ENCODE data around the gene KCNK16. TPM values are rescaled to one million over a fixed set of nuclear protein-coding genes. Genes with fewer than 3 reads are reported as not detected.

The KCNK16 gene
- total RNA-seq, 1 experiment from 2014 or later, result not detected

DNA sequence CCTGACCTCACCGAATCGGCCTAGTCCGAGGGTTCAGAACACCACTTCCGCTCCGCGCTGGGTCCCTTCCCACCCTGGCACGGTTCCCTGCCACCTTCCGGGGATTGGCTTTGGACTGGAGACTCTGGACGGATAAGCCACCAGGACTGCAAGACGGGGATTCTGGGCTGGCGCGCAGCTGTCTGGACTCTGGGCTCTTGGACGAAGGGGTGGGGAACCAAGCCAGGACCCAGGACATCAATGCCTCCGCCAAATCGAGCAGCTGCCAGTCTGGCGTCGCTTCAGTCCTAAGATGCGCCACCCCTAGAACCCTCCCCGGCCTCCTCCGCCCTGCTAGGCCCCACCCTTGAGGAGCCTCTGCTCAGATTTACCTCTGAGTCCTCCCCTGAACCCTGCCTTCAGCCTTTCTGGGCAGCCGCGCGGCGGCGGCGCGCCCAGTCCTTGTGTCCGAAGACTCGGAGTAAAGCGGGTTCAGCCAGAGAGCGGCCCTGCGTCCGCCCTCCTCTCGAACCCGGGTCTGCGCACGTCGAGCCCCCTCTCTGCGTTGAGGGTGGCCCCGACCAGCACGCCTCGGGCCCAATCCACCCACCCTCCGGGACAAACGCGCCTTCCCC lies 9.5 kb downstream of the KCNK16 start:
- peaks cover 26% of the 10 kb centered on the region for H3K27me3 ChIP-seq (replicated peaks)
- H3K4me3 ChIP-seq, result no peak overlapping the region
- H3K36me3 ChIP-seq, result no peaks in the 10 kb centered on the region
- H3K9me3 ChIP-seq (replicated peaks), result no peaks in the 10 kb centered on the region
- no peaks in the 10 kb centered on the region for H3K4me1 ChIP-seq (replicated peaks)
- H3K27ac ChIP-seq, result no peak overlapping the region
- DNase-seq (ENCODE audit: low read depth in 1 of 2, low spot score in 2 of 2), result no peak

DNA sequence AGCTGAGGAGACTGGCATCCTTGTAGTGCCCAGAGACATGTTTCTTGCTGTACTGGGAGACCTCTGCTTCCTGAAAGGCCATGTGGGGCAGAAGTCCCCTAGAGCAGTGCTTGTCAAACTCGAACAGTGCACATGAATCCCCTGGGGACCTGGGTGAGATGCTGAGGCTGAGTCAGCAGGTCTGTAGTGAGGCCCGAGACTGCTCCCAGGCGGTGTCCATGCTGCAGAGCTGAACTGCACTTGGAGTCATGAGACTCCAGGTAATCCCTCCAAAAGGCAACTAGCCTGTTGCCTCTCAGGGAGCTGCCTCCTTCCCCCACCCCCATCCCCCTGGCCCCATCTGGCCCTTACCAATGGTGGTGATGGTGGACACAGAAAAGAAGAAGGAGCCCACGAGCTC lies 12.0 kb downstream of the KCNK16 start:
- no peak overlapping the region for H3K27ac ChIP-seq
- no peaks in the 10 kb centered on the region for H3K9me3 ChIP-seq (replicated peaks)
- peaks cover 26% of the 10 kb centered on the region for H3K27me3 ChIP-seq (replicated peaks)
- no peak overlapping the region for H3K4me3 ChIP-seq
- no peak for DNase-seq (ENCODE audit: low read depth in 1 of 2, low spot score in 2 of 2)
- no peaks in the 10 kb centered on the region for H3K36me3 ChIP-seq
- H3K4me1 ChIP-seq (replicated peaks), result no peaks in the 10 kb centered on the region

DNA sequence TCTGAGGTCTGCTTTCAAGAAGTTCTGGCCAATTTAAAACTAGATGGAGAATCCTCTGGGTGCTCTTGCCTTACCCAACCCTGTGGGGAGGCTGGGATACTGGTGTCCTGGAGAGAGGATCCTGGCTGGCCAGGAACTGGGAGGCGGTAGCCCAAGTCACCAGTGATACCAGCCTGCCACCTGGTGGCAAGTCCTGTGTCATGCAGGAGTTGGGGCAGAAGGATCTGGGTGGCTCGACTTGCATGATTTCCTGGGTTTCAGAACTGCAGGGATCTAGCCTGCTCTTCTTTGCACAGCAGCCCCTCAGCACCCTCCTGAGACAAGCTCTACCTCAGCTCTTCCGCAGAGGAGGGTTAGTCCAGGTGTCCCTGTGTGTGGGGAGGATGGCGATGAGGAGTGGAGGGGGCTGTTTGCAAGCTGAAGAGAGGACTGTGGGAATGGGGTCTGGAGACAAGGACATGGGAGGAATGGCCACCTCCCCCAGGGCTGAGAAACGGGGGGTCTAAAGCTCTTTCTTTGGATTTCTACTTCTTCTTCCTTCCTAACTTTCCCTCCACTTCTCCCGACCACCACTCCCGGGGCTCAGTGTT lies 12.5 kb downstream of the KCNK16 start:
- Histone ChIP-seq H3K27ac (no peak overlapping the region), H3K9me3 (replicated peaks) (no peaks in the 10 kb centered on the region), H3K4me1 (replicated peaks) (no peaks in the 10 kb centered on the region), H3K27me3 (replicated peaks) (peaks cover 26% of the 10 kb centered on the region), H3K36me3 (no peaks in the 10 kb centered on the region), H3K4me3 (no peak overlapping the region)
- peak; percentile 41 to 66 for DNase-seq (ENCODE audit: low read depth in 1 of 2, low spot score in 2 of 2)

DNA sequence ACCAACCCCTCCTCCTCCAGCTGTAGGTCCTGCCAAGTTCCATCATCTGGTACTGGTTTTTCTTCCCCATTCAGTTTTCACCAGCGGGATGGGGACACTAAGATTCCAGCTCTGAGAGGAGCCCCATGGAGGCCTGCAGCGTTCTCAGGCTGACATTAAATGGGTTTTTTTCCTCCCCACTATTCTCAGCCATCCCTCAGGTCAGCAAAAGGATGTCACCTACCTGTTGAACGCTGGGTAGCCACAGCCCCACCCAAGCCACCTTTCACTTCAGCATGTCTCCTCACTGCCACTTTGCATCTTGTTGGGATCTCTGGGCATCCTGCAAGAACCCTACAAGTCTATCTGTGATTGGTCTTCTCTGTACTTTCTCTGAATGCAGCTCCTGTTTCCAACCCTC lies 15.0 kb downstream of the KCNK16 start:
- Histone ChIP-seq H3K27me3 (replicated peaks) (peaks cover 9% of the 10 kb centered on the region), H3K4me1 (replicated peaks) (no peaks in the 10 kb centered on the region; the same call in 1 of the 2 replicates), H3K27ac (no peak overlapping the region), H3K9me3 (replicated peaks) (no peaks in the 10 kb centered on the region), H3K36me3 (no peaks in the 10 kb centered on the region), H3K4me3 (no peak overlapping the region)
- DNase-seq (ENCODE audit: low read depth in 1 of 2, low spot score in 2 of 2), result no peak

DNA sequence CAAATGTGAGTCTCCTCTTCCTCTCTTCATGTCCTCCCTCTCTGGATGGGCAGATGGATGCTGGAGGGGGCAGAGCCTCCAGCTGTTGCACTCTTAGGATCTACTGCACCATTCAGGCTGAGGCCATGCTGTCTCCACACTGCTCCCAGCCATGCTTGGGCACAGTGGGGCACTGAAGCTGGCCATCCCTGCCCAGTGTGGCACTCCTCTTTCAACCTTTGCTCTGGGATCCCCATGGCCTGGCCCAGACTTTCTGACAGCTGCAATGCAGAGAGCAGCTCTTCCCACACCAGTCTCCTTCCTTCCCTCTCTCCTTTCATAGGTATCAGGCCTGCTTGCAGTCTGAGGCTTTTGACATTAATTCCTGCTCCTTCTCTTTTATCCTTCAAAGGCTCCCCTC lies 17.6 kb downstream of the KCNK16 start:
- no peak overlapping the region for H3K4me3 ChIP-seq
- no peaks in the 10 kb centered on the region for H3K27me3 ChIP-seq (replicated peaks)
- H3K36me3 ChIP-seq, result no peaks in the 10 kb centered on the region
- no peak for DNase-seq (ENCODE audit: low read depth in 1 of 2, low spot score in 2 of 2)
- H3K9me3 ChIP-seq (replicated peaks), result no peaks in the 10 kb centered on the region
- no peaks in the 10 kb centered on the region; the same call in 1 of the 2 replicates for H3K4me1 ChIP-seq (replicated peaks)
- no peak overlapping the region for H3K27ac ChIP-seq

DNA sequence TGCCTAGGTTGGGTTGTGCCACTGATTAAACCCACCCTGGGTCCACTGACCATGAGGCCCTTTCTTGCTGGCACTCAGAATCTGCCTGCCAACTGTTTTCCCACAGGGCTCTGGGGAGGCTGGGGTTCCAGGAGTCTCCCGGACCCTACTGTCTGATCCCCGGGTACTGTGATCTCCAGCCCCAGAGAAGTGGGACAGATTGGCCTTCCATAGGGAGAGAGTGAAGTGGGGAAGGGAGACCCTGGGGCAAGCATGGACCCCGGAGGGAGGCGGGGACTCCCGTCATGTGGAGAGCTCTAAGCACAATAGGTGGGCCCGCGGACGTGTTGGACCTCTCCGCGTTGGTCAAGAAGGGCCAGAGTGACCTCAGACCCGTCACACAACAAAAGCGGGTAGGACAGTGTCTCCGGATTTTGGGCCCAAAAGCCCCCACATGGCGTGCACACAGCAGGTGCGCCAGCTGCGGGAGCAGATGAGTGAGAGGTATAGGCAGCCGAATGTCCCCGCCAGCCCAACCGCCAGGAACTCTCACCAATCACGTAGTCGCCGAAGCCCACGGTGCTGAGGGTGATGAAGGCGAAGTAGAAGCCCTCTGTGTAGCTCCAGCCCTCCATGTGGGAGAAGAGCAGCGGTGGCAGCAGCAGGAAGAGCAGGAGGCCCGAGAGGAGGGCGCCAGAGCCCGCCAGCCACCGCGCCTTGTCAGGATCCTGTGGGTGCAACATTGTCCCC lies 18.9 kb downstream of the KCNK16 start:
- DNase-seq (ENCODE audit: low read depth in 1 of 2, low spot score in 2 of 2), result no peak
- peaks cover 7% of the 10 kb centered on the region; the same call in 1 of the 2 replicates for H3K27me3 ChIP-seq (replicated peaks)
- no peaks in the 10 kb centered on the region; the same call in 1 of the 2 replicates for H3K4me1 ChIP-seq (replicated peaks)

DNA sequence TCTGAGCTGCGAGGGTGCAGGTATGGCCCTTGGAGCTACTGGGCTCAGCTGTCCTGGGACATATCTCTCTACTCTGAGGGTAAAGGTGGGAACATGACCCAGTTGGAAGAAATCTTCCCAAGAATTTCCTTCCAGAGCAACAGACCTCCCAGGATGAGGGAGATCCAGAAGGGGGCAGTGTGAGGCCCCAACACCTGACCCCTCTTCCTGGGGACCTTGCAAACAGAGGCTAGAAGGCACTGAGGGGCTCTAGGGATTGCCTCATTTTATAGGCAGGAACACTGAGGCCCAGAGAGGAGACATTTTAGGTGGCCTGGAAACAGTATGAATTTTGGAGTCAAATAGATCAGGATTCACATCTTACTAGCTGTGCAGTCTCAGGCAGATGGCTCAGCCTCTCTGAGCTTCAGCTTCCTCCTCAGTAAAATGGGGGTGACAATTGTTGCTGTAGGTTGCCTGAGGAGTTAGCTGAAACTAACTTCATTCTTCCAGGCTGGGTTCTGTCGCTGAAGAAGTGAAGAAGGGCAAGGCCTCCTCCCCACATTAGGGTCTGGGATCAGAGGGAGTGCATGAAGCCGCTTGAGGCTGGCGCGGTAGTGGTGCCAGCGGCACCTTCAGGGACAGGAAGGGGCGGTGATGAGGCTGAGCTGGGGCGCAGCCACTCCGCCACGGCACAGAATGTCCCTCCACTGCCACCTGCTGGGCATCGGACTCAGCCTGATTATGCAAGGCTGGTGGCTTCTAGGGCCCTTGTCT lies 19.7 kb downstream of the KCNK16 start:
- DNase-seq (ENCODE audit: low read depth in 1 of 2, low spot score in 2 of 2), result peak; percentile 37 to 65
- Histone ChIP-seq H3K36me3 (no peaks in the 10 kb centered on the region), H3K4me1 (replicated peaks) (no peaks in the 10 kb centered on the region; the same call in 1 of the 2 replicates), H3K27ac (no peak overlapping the region), H3K4me3 (no peak overlapping the region), H3K9me3 (replicated peaks) (no peaks in the 10 kb centered on the region), H3K27me3 (replicated peaks) (peaks cover 8% of the 10 kb centered on the region; the same call in 1 of the 2 replicates)

More for the DNA sequence above, 18.9 kb downstream of the KCNK16 start:
- Histone ChIP-seq H3K4me3 (no peak overlapping the region), H3K36me3 (no peaks in the 10 kb centered on the region), H3K27ac (no peak overlapping the region), H3K9me3 (replicated peaks) (no peaks in the 10 kb centered on the region)

DNA sequence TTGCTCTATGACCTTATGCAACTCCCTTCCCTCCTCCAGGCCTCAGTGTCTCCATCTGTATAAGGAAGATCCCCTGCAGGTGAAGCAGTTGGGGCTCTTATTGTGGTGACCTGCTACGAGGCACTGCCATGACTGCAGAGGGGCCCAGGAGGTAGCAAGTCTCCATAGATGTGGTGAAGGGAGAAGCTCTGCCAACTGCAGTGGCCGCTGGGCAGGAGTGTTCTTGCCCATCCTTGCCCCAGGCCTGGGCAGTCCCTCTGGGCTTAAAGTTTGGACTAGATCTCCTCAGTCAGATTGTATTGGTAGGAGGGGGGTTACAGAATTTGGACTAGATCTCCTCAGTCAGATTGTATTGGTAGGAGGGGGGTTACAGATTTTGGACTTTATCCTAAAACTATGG lies 20.5 kb downstream of the KCNK16 start:
- Histone ChIP-seq H3K27ac (no peak overlapping the region), H3K4me1 (replicated peaks) (no peaks in the 10 kb centered on the region; the same call in 1 of the 2 replicates), H3K36me3 (no peaks in the 10 kb centered on the region), H3K27me3 (replicated peaks) (peaks cover 8% of the 10 kb centered on the region; the same call in 1 of the 2 replicates), H3K4me3 (no peak overlapping the region), H3K9me3 (replicated peaks) (no peaks in the 10 kb centered on the region)
- DNase-seq (ENCODE audit: low read depth in 1 of 2, low spot score in 2 of 2), result no peak

DNA sequence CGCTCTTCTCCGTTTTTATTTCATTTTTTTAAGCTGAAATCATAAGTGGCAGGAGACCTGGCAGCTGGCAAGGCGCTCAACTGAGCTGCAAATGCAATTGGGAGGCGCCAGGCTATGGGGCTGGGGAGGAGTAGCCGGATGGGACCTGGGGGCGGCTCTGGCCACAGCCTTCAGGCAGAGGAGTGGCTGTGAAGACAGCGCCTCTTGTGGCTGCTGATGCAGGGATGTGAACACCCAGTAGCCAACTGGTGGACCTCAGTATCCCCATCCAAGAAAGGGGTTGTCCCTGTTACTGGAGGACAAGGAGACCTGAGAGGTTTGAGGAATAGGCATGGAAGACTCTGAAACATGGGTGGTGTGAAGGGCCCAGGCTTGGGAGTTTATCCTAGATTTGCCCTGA lies 20.9 kb downstream of the KCNK16 start:
- H3K9me3 ChIP-seq (replicated peaks), result no peaks in the 10 kb centered on the region
- no peaks in the 10 kb centered on the region; the same call in 1 of the 2 replicates for H3K4me1 ChIP-seq (replicated peaks)
- DNase-seq (ENCODE audit: low read depth in 1 of 2, low spot score in 2 of 2), result no peak
- H3K36me3 ChIP-seq, result no peaks in the 10 kb centered on the region
- H3K4me3 ChIP-seq, result no peak overlapping the region
- no peak overlapping the region for H3K27ac ChIP-seq
- H3K27me3 ChIP-seq (replicated peaks), result peaks cover 8% of the 10 kb centered on the region; the same call in 1 of the 2 replicates

DNA sequence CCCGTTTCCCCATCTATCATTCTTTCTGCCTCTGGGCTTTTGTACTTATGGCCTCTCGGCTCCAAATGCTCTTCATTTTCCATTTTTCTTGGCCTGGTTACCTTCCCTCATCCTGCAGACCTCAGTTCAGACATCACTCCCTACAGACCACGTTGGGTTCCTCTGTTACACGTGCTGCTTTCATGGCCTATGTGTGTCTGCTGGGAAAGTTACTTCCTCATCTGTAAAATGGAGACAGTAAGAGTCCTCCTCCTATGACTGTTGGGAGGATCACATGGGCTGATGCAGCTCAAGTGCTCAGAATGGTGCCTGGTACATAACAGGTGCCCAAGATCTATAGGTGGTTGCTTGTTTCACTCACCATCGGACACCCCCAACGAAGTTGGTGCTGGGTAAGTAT lies 21.8 kb downstream of the KCNK16 start:
- Histone ChIP-seq H3K27me3 (replicated peaks) (peaks cover 8% of the 10 kb centered on the region; the same call in 1 of the 2 replicates), H3K4me1 (replicated peaks) (no peaks in the 10 kb centered on the region; the same call in 1 of the 2 replicates), H3K36me3 (no peaks in the 10 kb centered on the region), H3K9me3 (replicated peaks) (no peaks in the 10 kb centered on the region), H3K27ac (no peak overlapping the region), H3K4me3 (no peak overlapping the region)
- no peak for DNase-seq (ENCODE audit: low read depth in 1 of 2, low spot score in 2 of 2)

DNA sequence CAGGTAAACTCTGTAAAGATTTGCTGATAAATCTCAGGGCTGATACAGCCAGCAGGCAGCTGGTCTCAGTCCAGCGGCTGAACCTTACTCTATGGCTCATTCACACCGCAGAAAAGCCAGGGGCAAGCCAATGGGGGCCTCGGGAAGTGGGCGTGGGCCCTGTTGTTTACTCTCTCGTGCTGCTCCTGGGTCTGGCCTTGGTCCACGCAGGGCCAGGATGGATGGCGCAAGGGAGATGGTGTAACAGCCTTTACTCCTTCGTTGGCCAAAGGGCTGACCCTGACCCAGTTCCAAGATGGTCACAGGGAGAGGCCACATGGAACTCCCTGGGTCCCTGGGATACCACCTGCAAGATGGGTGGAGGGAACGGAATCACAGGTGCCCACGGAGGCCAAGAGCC lies 24.4 kb downstream of the KCNK16 start:
- H3K36me3 ChIP-seq, result no peaks in the 10 kb centered on the region
- H3K9me3 ChIP-seq (replicated peaks), result no peaks in the 10 kb centered on the region
- no peak for DNase-seq (ENCODE audit: low read depth in 1 of 2, low spot score in 2 of 2)
- H3K4me3 ChIP-seq, result no peak overlapping the region
- peaks cover 8% of the 10 kb centered on the region for H3K27me3 ChIP-seq (replicated peaks)
- no peaks in the 10 kb centered on the region; the same call in 1 of the 2 replicates for H3K4me1 ChIP-seq (replicated peaks)
- no peak overlapping the region for H3K27ac ChIP-seq

DNA sequence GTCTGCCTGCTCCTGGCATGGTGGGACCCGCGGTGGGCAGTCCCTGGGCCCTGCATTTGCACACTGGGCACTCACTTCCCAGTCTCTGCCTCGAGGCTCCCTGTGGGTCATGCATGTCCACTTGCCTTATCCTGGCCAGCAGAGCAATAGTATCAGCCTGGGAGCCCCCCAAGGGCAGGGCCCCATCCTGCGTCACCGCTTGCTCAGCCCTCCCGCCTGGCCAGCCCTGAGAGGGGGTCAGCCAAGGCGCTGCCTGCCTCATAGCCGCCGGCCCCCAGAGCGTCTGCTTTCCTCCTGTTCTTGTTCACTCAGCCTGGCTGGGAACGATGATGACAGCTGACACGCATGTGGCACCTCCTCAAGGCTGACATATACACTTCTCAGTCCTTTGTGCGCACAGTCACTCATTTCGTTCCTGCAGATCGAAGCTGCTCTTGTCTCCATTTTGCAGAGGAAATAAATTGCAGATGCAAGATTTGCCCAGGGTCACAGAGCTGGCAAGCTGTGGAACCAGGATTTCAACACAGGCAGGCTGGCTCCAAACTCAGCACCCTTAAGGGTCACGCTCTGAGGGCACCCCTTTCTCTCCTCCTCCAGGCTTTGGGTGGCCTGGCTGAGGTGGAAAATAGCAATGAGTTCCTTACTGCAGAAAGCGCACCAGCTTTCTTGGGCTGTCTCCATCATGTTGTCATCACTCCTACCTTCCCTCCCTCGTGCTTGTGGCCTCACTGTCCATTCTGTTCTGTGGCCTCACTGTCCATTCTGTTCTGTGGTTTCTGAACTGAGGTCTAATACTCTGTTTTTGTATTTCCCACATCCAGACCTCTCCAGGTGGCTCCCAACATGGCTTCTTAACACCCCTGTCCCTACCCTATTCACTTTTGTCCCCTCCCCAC lies 25.5 kb downstream of the KCNK16 start:
- H3K27ac ChIP-seq, result no peak overlapping the region
- no peaks in the 10 kb centered on the region for H3K36me3 ChIP-seq
- DNase-seq (ENCODE audit: low read depth in 1 of 2, low spot score in 2 of 2), result no peak

DNA sequence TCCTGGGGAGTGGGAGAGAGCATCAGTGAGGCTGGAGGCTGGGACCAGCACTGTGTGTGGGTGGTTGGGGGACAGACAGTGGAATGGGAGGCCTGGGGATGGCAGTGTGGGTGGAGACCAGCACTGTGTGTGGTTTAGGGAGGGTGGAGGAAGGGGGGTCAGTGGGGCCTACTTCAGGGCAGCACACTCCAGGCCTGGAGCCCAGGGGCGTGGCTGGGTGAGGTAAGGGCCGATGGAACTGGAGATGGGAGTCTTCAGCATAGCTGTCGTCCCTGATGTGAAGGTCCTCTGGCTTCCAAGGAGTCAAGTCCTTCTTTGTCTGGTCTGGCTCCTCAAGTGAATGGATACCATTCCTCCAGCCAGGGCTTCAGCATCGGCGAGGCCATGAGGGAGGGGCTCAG lies 26.9 kb downstream of the KCNK16 start:
- Histone ChIP-seq H3K27me3 (replicated peaks) (peaks cover 8% of the 10 kb centered on the region), H3K36me3 (no peaks in the 10 kb centered on the region), H3K4me1 (replicated peaks) (no peaks in the 10 kb centered on the region), H3K4me3 (no peak overlapping the region), H3K9me3 (replicated peaks) (no peaks in the 10 kb centered on the region), H3K27ac (no peak overlapping the region)
- no peak for DNase-seq (ENCODE audit: low read depth in 1 of 2, low spot score in 2 of 2)

More for the DNA sequence above, 25.5 kb downstream of the KCNK16 start:
- Histone ChIP-seq H3K4me3 (no peak overlapping the region), H3K27me3 (replicated peaks) (peaks cover 8% of the 10 kb centered on the region), H3K9me3 (replicated peaks) (no peaks in the 10 kb centered on the region), H3K4me1 (replicated peaks) (no peaks in the 10 kb centered on the region)
